ENCODE data around the gene ADD1. TPM values are rescaled to one million over a fixed set of nuclear protein-coding genes. Genes with fewer than 3 reads are reported as not detected.

ADD1 gene
- total and polyA plus RNA-seq, 11 donors, result 179 to 275 (median 215) TPM

GRCh38 chr4:2930758-2931511, 87.3 kb downstream of the ADD1 start:
- H3K4me1 ChIP-seq, result peaks cover 2 to 49% (median 37%) of the 10 kb centered on the region in 12 donors
- intact Hi-C loops (cut with DNase I), result loop anchor here in 8 of 10 donors (5.0 to 10.0 kb wide), 6 partner anchors 86 to 174 kb away; partner anchors contain the start of genes ADD1 (in 4 of the 8) and TNIP2 (in 1 of the 8)
- H3K27ac ChIP-seq, result peak overlapping the region; percentile 29 to 91 (median 69)
- WGBS, 4 donors, result 59 to 77% (median 72%) methylated on average over 20 to 34 of the region's 34 CpGs
- TF ChIP-seq, protein P1, sequence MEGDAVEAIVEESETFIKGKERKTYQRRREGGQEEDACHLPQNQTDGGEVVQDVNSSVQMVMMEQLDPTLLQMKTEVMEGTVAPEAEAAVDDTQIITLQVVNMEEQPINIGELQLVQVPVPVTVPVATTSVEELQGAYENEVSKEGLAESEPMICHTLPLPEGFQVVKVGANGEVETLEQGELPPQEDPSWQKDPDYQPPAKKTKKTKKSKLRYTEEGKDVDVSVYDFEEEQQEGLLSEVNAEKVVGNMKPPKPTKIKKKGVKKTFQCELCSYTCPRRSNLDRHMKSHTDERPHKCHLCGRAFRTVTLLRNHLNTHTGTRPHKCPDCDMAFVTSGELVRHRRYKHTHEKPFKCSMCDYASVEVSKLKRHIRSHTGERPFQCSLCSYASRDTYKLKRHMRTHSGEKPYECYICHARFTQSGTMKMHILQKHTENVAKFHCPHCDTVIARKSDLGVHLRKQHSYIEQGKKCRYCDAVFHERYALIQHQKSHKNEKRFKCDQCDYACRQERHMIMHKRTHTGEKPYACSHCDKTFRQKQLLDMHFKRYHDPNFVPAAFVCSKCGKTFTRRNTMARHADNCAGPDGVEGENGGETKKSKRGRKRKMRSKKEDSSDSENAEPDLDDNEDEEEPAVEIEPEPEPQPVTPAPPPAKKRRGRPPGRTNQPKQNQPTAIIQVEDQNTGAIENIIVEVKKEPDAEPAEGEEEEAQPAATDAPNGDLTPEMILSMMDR (IDR thresholded peaks at IDR 0.05), result no peak
- TF ChIP-seq POLR2A (IDR thresholded peaks at IDR 0.05), result no peak
- H3K27me3 ChIP-seq, result no peaks in the 10 kb centered on the region
- no peak overlapping the region for H3K4me3 ChIP-seq
- ATAC-seq (peak in 2 of 4 donors; percentile 2 to 3), DNase-seq (peak in 1 of 5 donors; percentile 67)
- H3K36me3 ChIP-seq, result peaks cover 0 to 60% (median 51%) of the 10 kb centered on the region in 9 donors
- H3K9me3 ChIP-seq, result no peaks in the 10 kb centered on the region

GRCh38 chr4:2931512-2932301, 88.1 kb downstream of the ADD1 start:
- DNase-seq (peak; percentile 65 to 88 (median 81)), ATAC-seq (peak; percentile 21 to 71 (median 45))
- no peaks in the 10 kb centered on the region for H3K27me3 ChIP-seq
- intact Hi-C loops (cut with DNase I), result loop anchor here in 8 of 10 donors (5.0 to 10.0 kb wide), 6 partner anchors 87 to 174 kb away; partner anchors contain the start of genes ADD1 (in 4 of the 8) and TNIP2 (in 1 of the 8)
- H3K36me3 ChIP-seq, result peaks cover 0 to 52% (median 43%) of the 10 kb centered on the region in 9 donors
- peak overlapping the region in 3 of 12 donors; percentile 10 to 34 (median 19) for H3K4me3 ChIP-seq
- 55 to 64% (median 61%) methylated on average over 32 to 38 of the region's 38 CpGs for WGBS, 4 donors
- H3K9me3 ChIP-seq, result no peaks in the 10 kb centered on the region
- peak overlapping the region; percentile 52 to 91 (median 69) for H3K27ac ChIP-seq
- H3K4me1 ChIP-seq, result peaks cover 2 to 55% (median 42%) of the 10 kb centered on the region in 12 donors
- TF ChIP-seq, protein P1 (IDR thresholded peaks at IDR 0.05), result peak in 6 of 12 donors; percentile 12 to 33 (median 24)
- no peak for TF ChIP-seq POLR2A (IDR thresholded peaks at IDR 0.05)

- Histone ChIP-seq H3K36me3 (peaks cover 0 to 49% (median 40%) of the 10 kb centered on the region in 9 donors), H3K4me1 (peaks cover 2 to 61% (median 42%) of the 10 kb centered on the region in 12 donors), H3K27me3 (no peaks in the 10 kb centered on the region), H3K9me3 (no peaks in the 10 kb centered on the region), H3K27ac (peak overlapping the region in 11 of 12 donors; percentile 52 to 91 (median 69)), H3K4me3 (peak overlapping the region in 1 of 12 donors; percentile 34)
- intact Hi-C loops (cut with DNase I), result loop anchor here in 8 of 10 donors (5.0 to 10.0 kb wide), 6 partner anchors 88 to 175 kb away; partner anchors contain the start of genes ADD1 (in 4 of the 8) and TNIP2 (in 1 of the 8)
- WGBS, 4 donors, result 79 to 89% (median 83%) methylated on average over 15 to 18 of the region's 18 CpGs
- ATAC-seq, result no peak
- peak in 1 of 5 donors; percentile 58 for DNase-seq
- TF ChIP-seq, protein P1 (IDR thresholded peaks at IDR 0.05), result no peak
- TF ChIP-seq POLR2A (IDR thresholded peaks at IDR 0.05), result no peak
Measured at GRCh38 chr4:2932321-2932950, 88.8 kb downstream of the ADD1 start.

Measured in heart left ventricle (tissue), 16 donors.